ENCODE results near the gene ARHGAP32.

Gene ARHGAP32

GRCh38 chr11:129056916-129057315 lies 135.2 kb downstream of the ARHGAP32 start:
- TF ChIP-seq CTCF (IDR thresholded peaks at IDR 0.05; ENCODE audit: low read depth, low read length, missing control alignments): no peak
- no peak for DNase-seq (ENCODE audit: low read depth)
- in situ Hi-C loops (cut with HindIII; ENCODE audit: low sequenced_read_pairs): no loop called here
- no peak overlapping the region for H3K4me3 ChIP-seq (ENCODE audit: low read depth, low read length)

- no peak for TF ChIP-seq CTCF (IDR thresholded peaks at IDR 0.05; ENCODE audit: low read depth, low read length, missing control alignments)
- no peak for DNase-seq (ENCODE audit: low read depth)
- no peak overlapping the region for H3K4me3 ChIP-seq (ENCODE audit: low read depth, low read length)
- in situ Hi-C loops (cut with HindIII; ENCODE audit: low sequenced_read_pairs): no loop called here
Measured at GRCh38 chr11:129055196-129055595, 136.9 kb downstream of the ARHGAP32 start.

- in situ Hi-C loops (cut with HindIII; ENCODE audit: low sequenced_read_pairs): no loop called here
- no peak for TF ChIP-seq CTCF (IDR thresholded peaks at IDR 0.05; ENCODE audit: low read depth, low read length, missing control alignments)
- no peak for DNase-seq (ENCODE audit: low read depth)
- H3K4me3 ChIP-seq (ENCODE audit: low read depth, low read length): no peak overlapping the region
Measured at GRCh38 chr11:129048911-129049310, 143.2 kb downstream of the ARHGAP32 start.

GRCh38 chr11:129045150-129045549 lies 147.0 kb downstream of the ARHGAP32 start:
- in situ Hi-C loops (cut with HindIII; ENCODE audit: low sequenced_read_pairs): no loop called here
- no peak for TF ChIP-seq CTCF (IDR thresholded peaks at IDR 0.05; ENCODE audit: low read depth, low read length, missing control alignments)
- H3K4me3 ChIP-seq (ENCODE audit: low read depth, low read length): no peak overlapping the region
- no peak for DNase-seq (ENCODE audit: low read depth)

- no peak for TF ChIP-seq CTCF (IDR thresholded peaks at IDR 0.05; ENCODE audit: low read depth, low read length, missing control alignments)
- H3K4me3 ChIP-seq (ENCODE audit: low read depth, low read length): no peak overlapping the region
- in situ Hi-C loops (cut with HindIII; ENCODE audit: low sequenced_read_pairs): no loop called here
- DNase-seq (ENCODE audit: low read depth): no peak
Measured at GRCh38 chr11:129042503-129042902, 149.6 kb downstream of the ARHGAP32 start.

- no peak overlapping the region for H3K4me3 ChIP-seq (ENCODE audit: low read depth, low read length)
- in situ Hi-C loops (cut with HindIII; ENCODE audit: low sequenced_read_pairs): no loop called here
- TF ChIP-seq CTCF (IDR thresholded peaks at IDR 0.05; ENCODE audit: low read depth, low read length, missing control alignments): no peak
- DNase-seq (ENCODE audit: low read depth): no peak
Measured at GRCh38 chr11:129041611-129042018, 150.5 kb downstream of the ARHGAP32 start.

- in situ Hi-C loops (cut with HindIII; ENCODE audit: low sequenced_read_pairs): no loop called here
- TF ChIP-seq CTCF (IDR thresholded peaks at IDR 0.05; ENCODE audit: low read depth, low read length, missing control alignments): no peak
- no peak for DNase-seq (ENCODE audit: low read depth)
- H3K4me3 ChIP-seq (ENCODE audit: low read depth, low read length): no peak overlapping the region
Measured at GRCh38 chr11:129040934-129041333, 151.2 kb downstream of the ARHGAP32 start.

All from astrocyte of the cerebellum (primary cell).